Tibial nerve (tissue), 4 donors: ENCODE data around the gene SLC2A9.

Source experiments
- EP300 ChIP-seq, 2 donors: sonication (generic); formaldehyde crosslinking; IDR thresholded peaks; one replicate each; pipeline ENCODE4 v1.6.1; 2017; ENCODE audit warnings: antibody characterized with exemption in 2 of 2, mild to moderate bottlenecking in 1 of 2
- TF ChIP-seq, protein P1 (sequence below), 5 experiments: fragments of 200-600 bp in 3 of 5; fragments of 450-650 bp in 2 of 5; sonication (generic) in 3 of 5; IDR thresholded peaks; one replicate each; pipeline ENCODE4 v1.5.1; 2016 to 2019; ENCODE audit warnings: antibody characterized with exemption in 5 of 5, mild to moderate bottlenecking in 3 of 5, moderate library complexity in 2 of 5

DNA sequence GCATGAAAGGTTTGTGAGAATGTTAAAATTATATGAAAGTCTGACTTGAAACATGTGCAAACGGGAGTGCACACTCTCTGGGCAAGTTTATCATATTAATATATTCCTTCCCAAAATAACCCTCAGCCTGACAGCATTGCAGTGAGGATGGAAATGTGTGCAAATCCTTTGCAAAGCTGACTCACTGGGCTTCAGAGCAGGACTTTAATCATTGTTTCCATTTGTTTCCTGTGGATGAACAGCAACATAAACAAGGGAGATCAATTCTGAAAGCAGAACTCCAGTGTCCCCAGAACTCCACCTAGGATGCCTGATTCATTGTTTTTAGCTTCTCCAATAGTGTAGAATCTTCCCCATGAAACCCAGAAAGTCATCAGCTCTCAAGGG, 32.9 kb downstream of the SLC2A9 start:
- no peak for TF ChIP-seq EP300 (IDR thresholded peaks at IDR 0.05)
- TF ChIP-seq, protein P1, sequence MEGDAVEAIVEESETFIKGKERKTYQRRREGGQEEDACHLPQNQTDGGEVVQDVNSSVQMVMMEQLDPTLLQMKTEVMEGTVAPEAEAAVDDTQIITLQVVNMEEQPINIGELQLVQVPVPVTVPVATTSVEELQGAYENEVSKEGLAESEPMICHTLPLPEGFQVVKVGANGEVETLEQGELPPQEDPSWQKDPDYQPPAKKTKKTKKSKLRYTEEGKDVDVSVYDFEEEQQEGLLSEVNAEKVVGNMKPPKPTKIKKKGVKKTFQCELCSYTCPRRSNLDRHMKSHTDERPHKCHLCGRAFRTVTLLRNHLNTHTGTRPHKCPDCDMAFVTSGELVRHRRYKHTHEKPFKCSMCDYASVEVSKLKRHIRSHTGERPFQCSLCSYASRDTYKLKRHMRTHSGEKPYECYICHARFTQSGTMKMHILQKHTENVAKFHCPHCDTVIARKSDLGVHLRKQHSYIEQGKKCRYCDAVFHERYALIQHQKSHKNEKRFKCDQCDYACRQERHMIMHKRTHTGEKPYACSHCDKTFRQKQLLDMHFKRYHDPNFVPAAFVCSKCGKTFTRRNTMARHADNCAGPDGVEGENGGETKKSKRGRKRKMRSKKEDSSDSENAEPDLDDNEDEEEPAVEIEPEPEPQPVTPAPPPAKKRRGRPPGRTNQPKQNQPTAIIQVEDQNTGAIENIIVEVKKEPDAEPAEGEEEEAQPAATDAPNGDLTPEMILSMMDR (IDR thresholded peaks at IDR 0.05), result no peak
